DOHH2 (cell line): ENCODE measurements around the gene PRIM2.
"Not testable (repeated sequence)": the region's sequence is repeated elsewhere in the genome, so short reads cannot be mapped to it uniquely, and the experiment has no call there.

Source experiments
- CTCF ChIP-seq: fragments of 200-600 bp; sonication (generic); IDR thresholded peaks from one replicate; pipeline ENCODE4 v1.5.1; 2014; ENCODE audit warnings: antibody characterized with exemption, mild to moderate bottlenecking, low read depth, low read length; ENCODE audit not compliant: poor library complexity, severe bottlenecking
- EZH2phosphoT487 ChIP-seq: fragments of 200-600 bp; sonication (generic); IDR thresholded peaks from 2 replicates; pipeline ENCODE4 v1.6.1; 2017; ENCODE audit warnings: borderline replicate concordance, mild to moderate bottlenecking, antibody characterized with exemption, low read length, moderate library complexity, mixed read lengths

GRCh38 chr6:57551961-57552360 lies 234.5 kb downstream of the PRIM2 start:
- TF ChIP-seq CTCF, EZH2phosphoT487: not testable (repeated sequence)
